Measurements from ENCODE around the gene NPY2R.

GRCh38 chr4:155208258-155209054 is at the start of gene NPY2R:
- no peak for TF ChIP-seq POLR2A (IDR thresholded peaks at IDR 0.05; ENCODE audit: borderline replicate concordance, extremely low read depth, insufficient read depth, insufficient read length)
- TF ChIP-seq CTCF (IDR thresholded peaks at IDR 0.05 in 2 of 3, conservative IDR thresholded peaks at IDR 0.05 in 1 of 3; ENCODE audit: borderline replicate concordance in 1 of 3, insufficient read depth in 1 of 3, low read depth in 2 of 3, low read length in 2 of 3) = no peak
- no peak for TF ChIP-seq SIN3A (IDR thresholded peaks at IDR 0.05; ENCODE audit: low read depth)

Measured in HCT116 (cell line).